Measurements from ENCODE around the gene ALPP. TPM values are rescaled to one million over a fixed set of nuclear protein-coding genes. Genes with fewer than 3 reads are reported as not detected.
"Not testable (repeated sequence)": the region's sequence is repeated elsewhere in the genome, so short reads cannot be mapped to it uniquely, and the experiment has no call there.

Gene ALPP
- total RNA-seq, 1 experiment from 2014 or later: not detected

DNA sequence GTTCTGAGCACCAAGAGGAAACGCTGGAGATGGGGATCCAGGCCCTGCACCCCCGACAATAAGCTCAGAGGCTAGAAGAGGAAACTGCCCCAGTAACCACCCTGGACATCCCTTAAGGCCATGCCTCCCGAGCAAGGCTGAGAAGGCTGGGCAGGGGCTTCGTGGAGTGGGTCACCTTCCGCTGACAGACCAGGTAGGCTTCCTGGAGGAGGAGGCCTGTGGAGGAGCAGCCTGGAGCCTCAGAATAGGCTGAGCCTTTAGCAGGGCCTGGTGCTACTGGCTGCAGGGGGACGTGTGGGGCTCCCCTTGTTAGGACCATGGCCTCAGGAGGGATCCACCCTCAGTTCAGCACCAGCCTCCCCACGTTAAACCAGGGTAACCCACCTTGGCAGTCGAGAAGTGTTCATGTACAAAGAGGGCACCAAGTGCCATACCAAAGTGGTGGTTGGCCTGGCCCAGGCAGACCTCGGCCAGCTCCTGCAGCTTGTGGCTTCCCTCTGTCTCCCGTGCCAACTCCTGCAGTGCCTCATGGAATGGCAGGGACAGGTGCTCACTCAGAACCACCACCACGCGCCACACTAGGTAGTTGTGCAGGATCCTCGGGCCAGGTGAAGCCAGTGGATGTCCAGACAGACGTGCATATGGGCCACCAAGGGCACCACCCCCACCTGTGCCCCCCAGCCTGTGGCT, 28.5 kb upstream of the ALPP start:
- Histone ChIP-seq H3K9me3 (replicated peaks) (no peaks in the 10 kb centered on the region), H3K36me3 (no peaks in the 10 kb centered on the region), H3K4me1 (no peaks in the 10 kb centered on the region), H3K27ac (no peak overlapping the region), H3K27me3 (no peaks in the 10 kb centered on the region), H3K4me3 (no peak overlapping the region)
- peak; percentile 37 to 57 for DNase-seq

DNA sequence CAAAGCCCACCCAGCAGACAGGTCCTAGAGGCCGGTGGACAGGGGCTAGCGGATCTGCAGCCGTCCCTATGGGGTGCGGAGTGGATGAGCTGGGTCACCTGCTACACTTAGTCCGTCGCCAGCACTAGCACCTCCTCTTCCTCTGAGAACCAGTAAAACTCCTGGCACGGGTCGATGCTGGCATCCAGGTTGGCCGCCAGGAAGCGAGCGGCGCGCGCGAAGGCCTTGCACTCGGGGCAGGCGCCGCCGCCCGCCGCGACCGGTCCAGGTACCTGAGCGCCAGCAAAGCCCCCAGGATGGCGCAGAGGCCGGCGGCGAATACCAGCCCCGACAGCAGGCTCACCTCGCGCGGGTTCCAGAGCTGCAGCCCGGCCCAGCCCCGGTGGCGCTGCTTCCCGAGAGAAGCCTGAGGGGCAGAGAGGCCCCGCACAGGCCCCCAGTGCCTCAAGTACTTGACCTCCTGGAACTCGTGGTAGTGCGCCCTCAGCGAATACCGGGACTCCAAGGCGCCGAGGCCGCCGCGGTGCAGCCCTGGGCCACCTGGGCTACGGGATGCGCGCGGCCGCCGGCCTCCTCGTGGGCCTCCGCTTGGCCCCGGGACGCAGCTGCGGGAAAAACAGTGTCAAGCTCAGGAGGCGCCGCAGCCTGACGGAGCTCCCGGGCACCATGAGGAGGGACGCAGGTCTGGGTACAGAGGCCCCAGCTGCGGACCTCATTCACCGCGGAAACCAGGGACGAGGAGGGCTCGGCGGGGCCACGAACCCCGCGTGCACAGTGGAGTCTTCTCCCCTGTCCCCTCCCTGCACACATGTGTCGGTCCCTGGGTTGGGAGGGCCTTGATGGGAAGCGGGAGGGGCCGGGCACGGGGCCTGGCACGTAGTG, 27.5 kb upstream of the ALPP start:
- Histone ChIP-seq H3K36me3 (no peaks in the 10 kb centered on the region), H3K4me1 (no peaks in the 10 kb centered on the region), H3K27ac (no peak overlapping the region), H3K4me3 (no peak overlapping the region), H3K9me3 (replicated peaks) (no peaks in the 10 kb centered on the region), H3K27me3 (no peaks in the 10 kb centered on the region)
- no peak for DNase-seq

DNA sequence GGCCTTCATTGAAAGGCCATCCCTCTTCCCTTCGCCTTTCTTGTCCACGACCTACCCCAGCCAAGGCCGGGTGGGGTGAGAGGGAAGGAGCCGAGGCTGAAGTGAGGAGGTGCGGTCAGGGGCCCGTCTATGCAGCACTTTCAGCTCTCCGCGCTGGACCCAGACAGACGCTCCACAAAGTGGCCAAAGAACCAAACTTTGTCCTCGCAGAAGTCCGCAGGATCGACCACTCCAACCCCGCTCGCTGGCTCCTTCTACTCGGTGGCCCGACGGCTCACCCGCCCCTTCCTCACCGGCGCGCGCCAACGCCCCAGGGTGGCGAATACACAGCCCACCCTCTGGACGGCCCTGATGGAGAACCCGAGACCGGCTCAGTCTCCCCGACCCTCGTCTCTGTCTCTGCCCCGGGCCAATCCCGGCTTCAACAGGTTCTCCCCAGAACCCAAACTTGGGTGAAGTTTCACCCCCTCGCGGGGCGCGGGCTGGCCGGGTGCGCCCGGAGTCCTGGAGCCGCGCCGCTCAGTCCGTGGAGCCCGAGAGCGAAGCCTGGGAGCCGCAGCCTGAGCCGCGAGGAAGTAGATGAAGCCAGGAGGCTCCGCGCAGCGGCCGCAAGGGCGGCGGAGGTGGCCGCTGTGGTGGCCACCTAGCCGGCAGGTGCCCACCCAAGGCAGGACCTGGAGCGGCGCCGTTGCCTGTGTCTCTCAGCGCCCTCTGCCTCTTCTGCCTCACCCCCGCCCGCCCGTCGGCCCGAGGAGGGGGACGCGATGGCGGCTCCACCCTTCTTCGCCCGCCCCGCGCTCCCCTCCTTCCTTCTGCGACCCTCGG, 26.7 kb upstream of the ALPP start:
- DNase-seq: no peak
- Histone ChIP-seq H3K27me3 (no peaks in the 10 kb centered on the region), H3K4me1 (no peaks in the 10 kb centered on the region), H3K9me3 (replicated peaks) (peaks cover 3% of the 10 kb centered on the region; the same call in 1 of the 2 replicates), H3K36me3 (no peaks in the 10 kb centered on the region), H3K4me3 (no peak overlapping the region), H3K27ac (no peak overlapping the region)

DNA sequence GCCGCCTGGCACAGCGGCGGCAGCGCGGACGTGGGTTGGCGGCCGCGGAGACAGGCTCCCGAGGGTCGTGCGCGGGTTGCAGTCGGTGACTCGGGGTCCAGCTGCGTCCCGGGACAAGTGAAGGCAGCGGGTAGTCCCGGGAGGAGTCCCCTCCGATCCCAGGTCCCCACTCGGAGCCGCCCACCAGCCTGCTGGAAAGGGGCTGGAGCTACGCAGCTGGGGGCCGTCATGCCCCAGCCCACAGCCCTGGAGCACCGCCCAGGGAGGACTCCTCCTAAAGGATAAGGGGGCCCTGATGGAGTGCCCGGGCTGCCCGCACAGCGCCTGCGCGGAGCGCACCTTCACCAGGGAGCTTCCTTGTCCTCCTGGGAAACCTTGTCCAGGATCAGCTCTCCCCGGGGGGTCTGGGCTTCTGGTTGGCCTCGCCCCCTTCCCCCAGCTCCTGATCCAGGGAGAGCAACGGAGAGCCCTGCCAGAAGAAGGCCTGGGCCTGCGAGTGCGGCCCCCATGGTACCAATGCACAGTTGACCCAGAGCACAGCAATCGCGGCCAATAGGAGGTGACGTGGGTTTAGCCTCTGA, 25.9 kb upstream of the ALPP start:
- no peak for DNase-seq
- no peak overlapping the region for H3K27ac ChIP-seq
- peaks cover 4% of the 10 kb centered on the region; the same call in 1 of the 2 replicates for H3K9me3 ChIP-seq (replicated peaks)
- H3K27me3 ChIP-seq: no peaks in the 10 kb centered on the region
- no peaks in the 10 kb centered on the region for H3K4me1 ChIP-seq
- no peak overlapping the region for H3K4me3 ChIP-seq
- H3K36me3 ChIP-seq: no peaks in the 10 kb centered on the region

DNA sequence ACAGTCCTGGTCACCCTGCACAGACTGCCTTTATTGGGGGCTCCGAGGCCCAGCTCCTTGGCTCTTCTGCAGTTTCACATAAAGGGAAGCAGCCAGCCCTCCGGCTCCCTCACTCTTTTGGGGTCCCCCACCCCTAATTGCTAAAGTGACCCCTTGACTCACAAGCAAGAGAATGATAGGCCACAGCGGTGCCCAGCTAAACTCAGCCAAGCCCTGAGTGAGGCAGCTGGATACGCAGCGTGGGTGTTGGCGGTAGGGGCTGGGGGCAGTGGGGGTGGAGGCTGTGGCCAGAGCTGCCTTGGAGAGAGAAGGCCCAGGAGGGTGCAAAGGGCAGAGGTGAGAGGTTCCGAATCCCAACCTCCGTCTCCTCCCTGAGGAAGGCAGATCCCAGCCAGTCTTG, 25.5 kb upstream of the ALPP start:
- Histone ChIP-seq H3K27me3 (no peaks in the 10 kb centered on the region), H3K9me3 (replicated peaks) (peaks cover 4% of the 10 kb centered on the region; the same call in 1 of the 2 replicates), H3K36me3 (no peaks in the 10 kb centered on the region), H3K27ac (no peak overlapping the region), H3K4me1 (no peaks in the 10 kb centered on the region), H3K4me3 (no peak overlapping the region)
- no peak for DNase-seq

DNA sequence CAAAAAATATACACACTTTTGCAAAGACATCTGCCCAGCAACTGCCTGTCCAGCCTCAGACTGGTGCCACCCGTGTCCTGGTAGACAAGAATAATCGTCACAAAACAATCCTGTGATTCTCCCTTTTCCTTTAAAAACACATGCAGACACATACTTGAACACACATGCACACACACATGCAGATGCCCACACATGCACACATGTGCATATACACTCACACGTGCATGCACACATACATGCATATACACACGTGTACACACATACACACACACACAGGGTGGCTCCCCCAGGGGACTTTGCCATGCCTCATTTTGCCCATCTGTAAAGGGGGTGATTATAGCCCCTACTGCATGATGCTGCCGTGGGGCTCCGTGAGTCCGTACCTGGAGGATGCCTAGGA, 24.9 kb upstream of the ALPP start:
- no peaks in the 10 kb centered on the region for H3K27me3 ChIP-seq
- DNase-seq: no peak

DNA sequence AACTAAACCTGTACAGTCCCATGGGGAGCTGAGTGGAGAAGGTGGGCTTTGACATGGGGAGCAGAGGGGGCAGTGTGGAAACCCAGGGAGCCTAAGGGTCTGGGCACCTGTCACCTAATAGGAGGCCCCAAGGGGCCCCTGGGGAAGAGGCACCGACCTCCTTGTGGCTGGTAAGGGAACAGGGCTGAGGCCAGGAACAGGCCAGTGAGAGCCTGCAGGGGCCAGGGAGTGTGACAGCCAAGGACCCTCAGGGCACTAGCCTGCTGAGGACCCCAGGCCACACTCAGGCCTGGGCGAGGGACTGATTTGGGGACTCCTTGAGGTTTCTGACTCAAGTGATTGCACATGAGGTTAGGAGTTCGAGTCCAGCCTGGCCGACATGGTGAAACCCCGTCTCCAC, 24.5 kb upstream of the ALPP start:
- Histone ChIP-seq H3K27me3 (no peaks in the 10 kb centered on the region), H3K4me1 (no peaks in the 10 kb centered on the region)
- DNase-seq: no peak

More for the DNA sequence above, 24.9 kb upstream of the ALPP start:
- Histone ChIP-seq H3K36me3 (no peaks in the 10 kb centered on the region), H3K27ac (no peak overlapping the region), H3K9me3 (replicated peaks) (peaks cover 4% of the 10 kb centered on the region; the same call in 1 of the 2 replicates), H3K4me3 (no peak overlapping the region), H3K4me1 (no peaks in the 10 kb centered on the region)

DNA sequence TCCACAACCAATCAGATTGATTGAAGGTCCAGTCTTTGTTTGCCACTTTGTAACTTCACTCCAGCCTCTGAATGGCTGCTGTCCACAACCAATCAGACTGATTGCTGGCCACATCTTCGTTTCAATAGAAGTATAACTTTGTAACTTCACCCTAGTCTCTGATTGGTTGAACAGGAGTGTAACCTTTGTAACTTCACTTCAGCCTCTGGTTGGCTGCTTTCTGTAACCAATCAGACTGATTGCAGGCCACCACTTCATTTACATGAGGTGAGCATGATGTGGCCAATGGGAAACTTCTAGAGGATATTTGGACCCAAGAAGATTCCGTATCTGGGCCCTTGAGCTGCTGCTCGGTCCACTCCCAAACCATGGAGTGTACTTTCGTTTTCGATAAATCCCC, 16.9 kb upstream of the ALPP start:
- no peaks in the 10 kb centered on the region for H3K4me1 ChIP-seq

More for the DNA sequence above, 24.5 kb upstream of the ALPP start:
- peaks cover 4% of the 10 kb centered on the region; the same call in 1 of the 2 replicates for H3K9me3 ChIP-seq (replicated peaks)
- no peaks in the 10 kb centered on the region for H3K36me3 ChIP-seq
- no peak overlapping the region for H3K27ac ChIP-seq
- no peak overlapping the region for H3K4me3 ChIP-seq

DNA sequence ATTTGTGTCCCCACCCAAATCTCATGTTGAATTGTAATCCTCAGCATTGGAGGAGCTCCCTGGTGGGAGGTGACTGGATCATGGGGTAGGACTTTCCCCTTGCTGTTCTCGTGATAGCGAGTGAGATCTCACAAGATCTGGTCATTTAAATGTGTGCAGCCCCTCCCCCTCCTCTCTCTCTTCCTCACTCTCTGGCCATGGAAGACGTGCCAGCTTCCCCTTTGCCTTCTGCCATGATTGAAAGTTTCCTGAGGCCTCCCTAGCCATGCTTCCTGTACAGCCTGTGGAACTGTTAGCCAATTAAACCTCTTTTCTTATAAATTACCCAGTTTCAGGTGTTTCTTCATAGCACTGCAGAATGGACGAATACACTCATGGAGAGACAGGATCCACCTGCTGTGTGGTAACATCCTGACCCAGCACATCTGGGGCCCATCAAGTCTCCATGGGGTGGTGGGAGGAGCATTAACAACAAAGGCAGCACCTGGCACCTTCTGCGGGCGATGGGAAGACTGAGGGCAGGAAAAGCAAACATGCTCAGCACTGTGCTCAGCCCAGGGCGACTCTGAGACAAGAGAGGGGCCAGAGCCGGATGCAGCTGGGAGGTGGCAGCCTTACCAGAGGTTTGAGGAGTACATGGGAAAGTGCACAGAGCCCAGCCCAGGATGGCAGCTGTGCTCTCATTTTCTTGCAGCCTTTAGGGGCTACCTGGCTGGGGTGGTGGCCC, 16.2 kb upstream of the ALPP start:
- no peaks in the 10 kb centered on the region for H3K27me3 ChIP-seq
- H3K4me1 ChIP-seq: no peaks in the 10 kb centered on the region
- no peak overlapping the region for H3K27ac ChIP-seq
- no peaks in the 10 kb centered on the region for H3K36me3 ChIP-seq
- no peak overlapping the region for H3K4me3 ChIP-seq
- DNase-seq: no peak
- no peaks in the 10 kb centered on the region for H3K9me3 ChIP-seq (replicated peaks)

More for the DNA sequence above, 16.9 kb upstream of the ALPP start:
- no peaks in the 10 kb centered on the region for H3K27me3 ChIP-seq
- peaks cover 4% of the 10 kb centered on the region; the same call in 1 of the 2 replicates for H3K9me3 ChIP-seq (replicated peaks)
- no peak for DNase-seq
- no peak overlapping the region for H3K27ac ChIP-seq
- H3K36me3 ChIP-seq: no peaks in the 10 kb centered on the region
- H3K4me3 ChIP-seq: no peak overlapping the region

DNA sequence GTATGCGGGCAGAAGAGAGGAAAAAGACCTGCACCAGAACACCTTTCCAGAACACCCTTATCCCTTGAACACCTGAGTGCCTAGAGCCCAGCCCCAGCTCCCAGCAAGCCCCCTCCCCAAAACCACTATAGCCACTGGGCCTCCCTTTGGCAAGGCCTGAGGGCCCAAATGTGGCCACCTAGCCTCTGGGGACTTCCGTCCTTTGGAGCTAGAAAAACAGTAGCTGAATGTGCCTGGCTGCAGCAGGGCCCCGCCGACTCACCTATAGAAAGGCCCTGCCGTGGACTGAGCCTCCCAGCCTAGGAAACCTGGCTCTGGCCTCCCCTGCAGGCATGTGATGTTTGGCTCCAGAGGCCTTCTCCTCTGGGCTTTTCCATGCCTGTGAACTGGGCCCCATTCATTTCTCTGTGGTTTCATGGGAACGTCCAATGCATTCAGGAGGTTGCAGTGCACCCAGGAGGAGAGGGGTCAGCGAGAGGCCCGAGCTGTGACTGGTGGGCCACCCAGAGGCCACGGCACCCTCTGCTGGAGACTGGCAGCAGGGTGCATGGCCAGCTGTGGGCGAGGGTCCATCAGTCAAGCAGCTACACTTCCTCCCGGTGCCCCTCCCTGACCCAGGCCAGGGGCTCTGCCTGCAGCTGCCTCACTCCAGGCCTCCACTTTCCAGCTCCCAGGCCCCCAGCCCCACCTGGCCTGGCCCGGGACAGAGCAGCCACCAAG, 15.3 kb upstream of the ALPP start:
- not testable (repeated sequence) for H3K4me3 ChIP-seq; DNase-seq; H3K27me3 ChIP-seq; H3K36me3 ChIP-seq; H3K27ac ChIP-seq; H3K9me3 ChIP-seq (replicated peaks); H3K4me1 ChIP-seq

- Histone ChIP-seq H3K27me3 (no peaks in the 10 kb centered on the region), H3K9me3 (replicated peaks) (no peaks in the 10 kb centered on the region), H3K4me3 (no peak overlapping the region), H3K4me1 (no peaks in the 10 kb centered on the region), H3K36me3 (no peaks in the 10 kb centered on the region), H3K27ac (no peak overlapping the region)
- DNase-seq: no peak
Observed at GRCh38 chr2:232363784-232364615, 14.6 kb upstream of the ALPP start.

- not testable (repeated sequence) for H3K36me3 ChIP-seq; H3K4me1 ChIP-seq; H3K27me3 ChIP-seq; H3K4me3 ChIP-seq; H3K9me3 ChIP-seq (replicated peaks); DNase-seq; H3K27ac ChIP-seq
Observed at GRCh38 chr2:232364806-232365594, 13.6 kb upstream of the ALPP start.
